H1 (cell line): ENCODE data around the gene TRAF5. TPM values are rescaled to one million over a fixed set of nuclear protein-coding genes. Genes with fewer than 3 reads are reported as not detected.

ENCODE experiments used
- CTCF ChIA-PET: fragments of 300-600 bp; sonication (Branson Sonifier 250); formaldehyde crosslinking; loops from one replicate; lab custom pipeline; 2021; ENCODE audit not compliant: partially characterized antibody; lab: Charles Lee
- POLR2A ChIA-PET: fragments of 300-600 bp; sonication (Branson Sonifier 250); formaldehyde crosslinking; loops from one replicate; lab custom pipeline; 2021; ENCODE audit warnings: inconsistent platforms; ENCODE audit not compliant: partially characterized antibody; lab: Charles Lee
- DNase-seq, 2 experiments: peaks; one replicate each; pipeline versions ENCODE4 v3.0.0 to v3.0.0-alpha.2; 2010 to 2022; ENCODE audit warnings: low spot score in 2 of 2, low read depth in 1 of 2, mixed read lengths in 1 of 2
- FAIRE-seq: peaks from 2 replicates; lab custom pipeline; 2011; peaks lifted over from hg19 to GRCh38; lab: Jason Lieb, UNC
- H2AFZ ChIP-seq: 2 replicates; pipeline ENCODE4 v1.8.1; 2012; ENCODE audit warnings: low read length, inconsistent platforms
- H2AK5ac ChIP-seq: 2 replicates; pipeline ENCODE4 v1.6.1; 2013; ENCODE audit warnings: low read depth, low read length
- H2BK120ac ChIP-seq: replicated peaks from 2 replicates; pipeline ENCODE3; 2013; ENCODE audit warnings: low read depth, low read length, inconsistent platforms
- H2BK12ac ChIP-seq: 2 replicates; pipeline ENCODE4 v1.6.1; 2013; ENCODE audit warnings: low read depth, low read length
- H2BK15ac ChIP-seq: 2 replicates; pipeline ENCODE4 v1.6.1; 2013; ENCODE audit warnings: low read length
- H2BK20ac ChIP-seq: 2 replicates; pipeline ENCODE4 v1.6.1; 2013; ENCODE audit warnings: low read length
- H2BK5ac ChIP-seq: 2 replicates; pipeline ENCODE4 v1.6.1; 2013; ENCODE audit warnings: low read depth, low read length
- H3K14ac ChIP-seq: 2 replicates; pipeline ENCODE4 v1.6.1; 2013; ENCODE audit warnings: inconsistent platforms; ENCODE audit not compliant: insufficient read length
- H3K18ac ChIP-seq: 2 replicates; pipeline ENCODE4 v1.6.1; 2013; ENCODE audit warnings: low read length; ENCODE audit errors: extremely low read depth
- H3K23ac ChIP-seq: 2 replicates; pipeline ENCODE4 v1.6.1; 2013; ENCODE audit warnings: inconsistent platforms; ENCODE audit not compliant: insufficient read length
- H3K23me2 ChIP-seq: 2 replicates; pipeline ENCODE4 v1.6.1; 2013; ENCODE audit warnings: low read depth, low read length
- H3K27ac ChIP-seq: 2 replicates; pipeline ENCODE4 v1.6.1; 2011; ENCODE audit warnings: low read depth, low read length, inconsistent platforms
- H3K27me3 ChIP-seq, 4 experiments: replicated peaks in 1 of 4; 1 replicate in 1 of 4; 2 replicates in 3 of 4; pipeline versions ENCODE4 v1.6.1 to v1.8.1; 2011 to 2013; ENCODE audit warnings: low read length in 3 of 4, mild to moderate bottlenecking in 3 of 4, inconsistent platforms in 2 of 4, mixed read lengths in 2 of 4, moderate library complexity in 1 of 4; ENCODE audit not compliant: control insufficient read depth in 3 of 4, insufficient read depth in 3 of 4; ENCODE audit errors: extremely low read depth in 1 of 4
- H3K36me3 ChIP-seq, 4 experiments: 2 replicates each; pipeline versions ENCODE4 v1.6.1 to v1.8.1; 2011 to 2013; ENCODE audit warnings: mild to moderate bottlenecking in 4 of 4, low read length in 3 of 4, moderate library complexity in 2 of 4, control low read depth in 1 of 4, inconsistent platforms in 1 of 4; ENCODE audit not compliant: insufficient read depth in 4 of 4, control insufficient read depth in 2 of 4
- H3K4ac ChIP-seq: replicated peaks from 2 replicates; pipeline ENCODE3; 2013; ENCODE audit warnings: low read length, low read depth, mixed read lengths, inconsistent platforms; ENCODE audit not compliant: insufficient read length
- H3K4me1 ChIP-seq, 4 experiments: replicated peaks in 1 of 4; 1 replicate in 1 of 4; 2 replicates in 3 of 4; pipeline versions ENCODE4 v1.6.1 to v1.8.1; 2011 to 2013; ENCODE audit warnings: low read length in 3 of 4, inconsistent platforms in 2 of 4, mixed read lengths in 1 of 4; ENCODE audit not compliant: insufficient read depth in 4 of 4, control insufficient read depth in 3 of 4
- H3K4me2 ChIP-seq, 2 experiments: 2 replicates each; pipeline versions ENCODE4 v1.6.1 to v1.8.1; 2011 to 2013; ENCODE audit warnings: low read depth in 2 of 2, low read length in 2 of 2, control low read depth in 1 of 2, inconsistent platforms in 1 of 2, mild to moderate bottlenecking in 1 of 2; ENCODE audit not compliant: insufficient read depth in 1 of 2
- H3K4me3 ChIP-seq, 4 experiments: fragments of 200-600, 300-600 bp in 1 of 4; sonication (generic), shearing (Covaris generic), sonication (Bioruptor Twin) in 1 of 4; 2 replicates each; pipeline versions ENCODE4 v1.5.1 to v1.8.1; 2011 to 2016; ENCODE audit warnings: low read length in 4 of 4, low read depth in 3 of 4, control low read depth in 2 of 4, inconsistent platforms in 2 of 4, mild to moderate bottlenecking in 2 of 4, mixed read lengths in 1 of 4, moderate library complexity in 1 of 4; ENCODE audit not compliant: insufficient read depth in 2 of 4; ENCODE audit errors: extremely low read depth in 1 of 4
- H3K56ac ChIP-seq: replicated peaks from 2 replicates; pipeline ENCODE3; 2013; ENCODE audit warnings: low read depth, mild to moderate bottlenecking, mixed read lengths, low read length, inconsistent platforms; ENCODE audit not compliant: insufficient read length
- H3K79me1 ChIP-seq: 2 replicates; pipeline ENCODE4 v1.6.1; 2013; ENCODE audit warnings: low read depth, low read length, control low read depth
- H3K79me2 ChIP-seq, 2 experiments: 2 replicates each; pipeline versions ENCODE4 v1.6.1 to v1.8.1; 2012 to 2013; ENCODE audit warnings: low read length in 2 of 2, mild to moderate bottlenecking in 2 of 2, inconsistent platforms in 1 of 2; ENCODE audit not compliant: insufficient read depth in 2 of 2, control insufficient read depth in 1 of 2
- H3K9ac ChIP-seq, 4 experiments: replicated peaks in 1 of 4; 1 replicate in 1 of 4; 2 replicates in 3 of 4; pipeline versions ENCODE4 v1.6.1 to v1.8.1; 2011 to 2013; ENCODE audit warnings: low read depth in 3 of 4, low read length in 3 of 4, control low read depth in 2 of 4, mild to moderate bottlenecking in 2 of 4, moderate library complexity in 2 of 4, inconsistent platforms in 1 of 4; ENCODE audit errors: extremely low read depth in 1 of 4
- H3K9me3 ChIP-seq, 2 experiments: 2 replicates each; pipeline versions ENCODE4 v1.6.1 to v1.8.1; 2012 to 2013; ENCODE audit warnings: mild to moderate bottlenecking in 2 of 2, moderate library complexity in 2 of 2, control low read depth in 1 of 2, inconsistent platforms in 1 of 2, low read depth in 1 of 2, low read length in 1 of 2, mixed read lengths in 1 of 2; ENCODE audit not compliant: insufficient read depth in 2 of 2
- H4K20me1 ChIP-seq, 2 experiments: replicated peaks in 1 of 2; 2 replicates each; pipeline versions ENCODE3 to v1.8.1; 2011 to 2013; ENCODE audit warnings: inconsistent platforms in 2 of 2, low read length in 2 of 2, mild to moderate bottlenecking in 1 of 2; ENCODE audit not compliant: insufficient read depth in 2 of 2, control insufficient read depth in 1 of 2
- H4K5ac ChIP-seq: 2 replicates; pipeline ENCODE4 v1.6.1; 2013; ENCODE audit warnings: low read length, low read depth, mixed read lengths, inconsistent platforms; ENCODE audit not compliant: insufficient read length
- H4K8ac ChIP-seq: 2 replicates; pipeline ENCODE4 v1.8.0; 2013; ENCODE audit warnings: mild to moderate bottlenecking, moderate library complexity, low read length, inconsistent platforms; ENCODE audit not compliant: insufficient read depth; ENCODE audit errors: extremely low read depth
- H4K91ac ChIP-seq: replicated peaks from 2 replicates; pipeline ENCODE3; 2013; ENCODE audit warnings: low read length, mixed read lengths, inconsistent platforms; ENCODE audit not compliant: insufficient read length
- WGBS, 2 experiments: shearing (Covaris generic) in 1 of 2; methylation state at CpG; one replicate each; pipeline versions ENCODE4 v1.1.6 to v1.1.7; 2013 to 2015; ENCODE audit warnings: low lambda C conversion rate in 2 of 2, mixed read lengths in 2 of 2, inconsistent platforms in 1 of 2, low coverage in 1 of 2, missing lambda C conversion rate in 1 of 2; ENCODE audit not compliant: insufficient replicate concordance in 2 of 2, insufficient coverage in 1 of 2, insufficient read length in 1 of 2; ENCODE audit errors: extremely low coverage in 1 of 2, missing lambda C conversion rate in 1 of 2; 5-methylcytosine and 5-hydroxymethylcytosine counted together
- polyA plus RNA-seq, 7 experiments: library from polyadenylated mRNA; depleted of rRNA in 3 of 7; stranded (reverse) in 5 of 7; unstranded in 2 of 7; fragments of >200 nt in 5 of 7; fragments of 200-250 nt in 2 of 7; gene quantifications; 1 replicate in 5 of 7; 2 replicates in 1 of 7; 4 replicates in 1 of 7; pipeline versions ENCODE4 v1.2.1 to v1.2.3, GENCODE V29; 2011 to 2013; ENCODE audit warnings: missing spikeins in 2 of 7, mixed read lengths in 2 of 7
- total RNA-seq: library from RNA; stranded (reverse); fragmentation: NEBNext Ultra II Directional; extraction: Animal tissue kit (Norgen Biotek cat#: 25700); gene quantifications from 2 replicates; pipeline ENCODE4 v1.2.1, GENCODE V29; 2021
- TF ChIP-seq, protein P1 (sequence below), 3 experiments: IDR thresholded peaks; 1 replicate in 2 of 3; 2 replicates in 1 of 3; pipeline versions ENCODE4 v1.5.1 to v1.6.1; 2011; ENCODE audit warnings: low read length in 3 of 3, mild to moderate bottlenecking in 3 of 3, inconsistent platforms in 2 of 3, low read depth in 1 of 3, moderate library complexity in 1 of 3; ENCODE audit not compliant: insufficient read depth in 1 of 3; ENCODE audit errors: control extremely low read depth in 1 of 3

Gene TRAF5
- total and polyA plus RNA-seq, 2 of the 8 experiments (the other 6 are each of a cell fraction or from before 2014, with no cell fraction given): 13.0 to 17.1 TPM

DNA sequence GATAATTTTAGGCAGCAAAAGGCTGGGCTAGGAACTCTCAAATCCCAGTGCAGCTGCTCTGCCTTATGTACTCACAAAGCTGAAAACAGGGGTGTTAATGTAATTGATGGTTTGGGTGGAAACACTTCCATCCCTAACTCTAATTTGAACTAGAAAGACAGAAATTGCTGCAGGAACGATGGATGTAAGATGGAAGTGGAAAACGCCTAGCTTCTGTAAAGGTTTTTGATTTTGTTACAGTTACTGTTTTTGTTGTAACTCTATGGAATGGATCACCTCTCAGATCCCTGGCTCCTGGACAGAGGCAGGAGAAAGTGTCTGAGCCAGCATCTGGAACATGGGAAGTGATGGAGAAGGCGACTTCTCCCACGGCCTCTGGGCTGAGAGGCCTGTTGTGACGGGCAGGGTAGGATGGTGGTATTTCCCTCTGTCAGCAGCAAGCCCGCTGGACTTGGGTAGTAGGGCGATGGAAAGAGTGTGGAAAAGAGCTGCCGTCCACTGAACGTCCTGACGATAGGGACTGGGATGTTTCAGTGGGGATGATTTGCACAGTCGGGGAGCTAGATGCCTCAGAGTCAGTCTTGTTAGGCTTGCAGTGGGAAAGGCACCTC, 1.6 kb downstream of the TRAF5 start:
- Histone ChIP-seq H3K27ac (no peak overlapping the region), H4K5ac (no peak overlapping the region), H3K27me3 (peaks cover 0 to 7% (median 4%) of the 10 kb centered on the region in 4 experiments; a peak in 5 of 7 replicates), H3K18ac (no peak overlapping the region), H3K4me2 (peak overlapping the region; percentile 29 to 96; a peak in 2 of 4 replicates), H3K9ac (no peak overlapping the region; a peak in 1 of 7 replicates), H4K8ac (no peak overlapping the region), H3K56ac (no peak overlapping the region), H2BK5ac (no peak overlapping the region), H2BK20ac (no peak overlapping the region; the same call in 1 of the 2 replicates), H3K23ac (no peak overlapping the region), H3K79me2 (peaks cover 0 to 53% of the 10 kb centered on the region in 2 experiments; a peak in 2 of 4 replicates), H2AK5ac (peak overlapping the region; percentile 47; the same call in 1 of the 2 replicates), H3K14ac (no peak overlapping the region), H3K4ac (no peak overlapping the region), H2AFZ (no peak overlapping the region), H4K20me1 (peaks cover 0 to 5% of the 10 kb centered on the region in 2 experiments), H3K79me1 (peaks cover 20% of the 10 kb centered on the region), H3K4me3 (peak overlapping the region in 1 of 4 experiments; percentile 68; a peak in 1 of 8 replicates), H2BK15ac (peak overlapping the region; percentile 5; the same call in 1 of the 2 replicates), H3K9me3 (no peaks in the 10 kb centered on the region), H3K36me3 (no peaks in the 10 kb centered on the region), H3K23me2 (peaks cover 5% of the 10 kb centered on the region), H2BK12ac (no peak overlapping the region), H2BK120ac (no peak overlapping the region), H3K4me1 (peaks cover 11 to 28% (median 26%) of the 10 kb centered on the region in 4 experiments), H4K91ac (no peak overlapping the region)
- ChIA-PET POLR2A (interaction anchor here (0.6 to 2.0 kb wide), 6 partner anchors 9 to 151 kb away, joined by 3 to 7 read pairs (median 4); no protein-coding TSS in a partner anchor), CTCF (interaction anchor here (0.8 to 4.2 kb wide), 15 partner anchors 11 to 326 kb away, joined by 3 to 30 read pairs (median 4); no protein-coding TSS in a partner anchor)
- WGBS, 2 experiments: 95% methylated on average over 11 of the region's 11 CpGs; no CpG with 5 or more reads in 1 of the 2 experiments
- TF ChIP-seq, protein P1, sequence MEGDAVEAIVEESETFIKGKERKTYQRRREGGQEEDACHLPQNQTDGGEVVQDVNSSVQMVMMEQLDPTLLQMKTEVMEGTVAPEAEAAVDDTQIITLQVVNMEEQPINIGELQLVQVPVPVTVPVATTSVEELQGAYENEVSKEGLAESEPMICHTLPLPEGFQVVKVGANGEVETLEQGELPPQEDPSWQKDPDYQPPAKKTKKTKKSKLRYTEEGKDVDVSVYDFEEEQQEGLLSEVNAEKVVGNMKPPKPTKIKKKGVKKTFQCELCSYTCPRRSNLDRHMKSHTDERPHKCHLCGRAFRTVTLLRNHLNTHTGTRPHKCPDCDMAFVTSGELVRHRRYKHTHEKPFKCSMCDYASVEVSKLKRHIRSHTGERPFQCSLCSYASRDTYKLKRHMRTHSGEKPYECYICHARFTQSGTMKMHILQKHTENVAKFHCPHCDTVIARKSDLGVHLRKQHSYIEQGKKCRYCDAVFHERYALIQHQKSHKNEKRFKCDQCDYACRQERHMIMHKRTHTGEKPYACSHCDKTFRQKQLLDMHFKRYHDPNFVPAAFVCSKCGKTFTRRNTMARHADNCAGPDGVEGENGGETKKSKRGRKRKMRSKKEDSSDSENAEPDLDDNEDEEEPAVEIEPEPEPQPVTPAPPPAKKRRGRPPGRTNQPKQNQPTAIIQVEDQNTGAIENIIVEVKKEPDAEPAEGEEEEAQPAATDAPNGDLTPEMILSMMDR (IDR thresholded peaks at IDR 0.05; ENCODE audit: control extremely low read depth in 1 of 3, insufficient read depth in 1 of 3, low read depth in 1 of 3, low read length in 3 of 3): no peak
- DNase-seq (no peak), FAIRE-seq (no peak)
